Naive thymus-derived CD8-positive, alpha-beta T cell (primary cell): ENCODE measurements around the gene LEPR. TPM values are rescaled to one million over a fixed set of nuclear protein-coding genes. Genes with fewer than 3 reads are reported as not detected.

ENCODE experiments used
- ATAC-seq, 2 donors: fragments of 150-1000 bp; cut with Tn5 transposase in 1 of 2; sonication (Bioruptor Pico), chemical (Tn5 transposase) in 1 of 2; 1 replicate in 1 of 2; 2 replicates in 1 of 2; pipeline ENCODE4 v1.10.0; 2021; ENCODE audit warnings: mild to moderate bottlenecking in 2 of 2, moderate library complexity in 2 of 2
- POLR2A ChIA-PET: fragments of 350-600 bp; sonication (Branson Sonifier 250); formaldehyde crosslinking; loops from one replicate; lab custom pipeline; 2021; ENCODE audit warnings: antibody characterized with exemption; lab: Charles Lee
- DNase-seq, 10 donors: peaks; one replicate each; pipeline versions ENCODE4 v3.0.0 to v3.0.0-alpha.2; 2020 to 2022
- H3K27ac Mint-ChIP-seq, 10 donors: one replicate each; pipeline ENCODE4 v1.8.0; 2020 to 2022; ENCODE audit warnings: mild to moderate bottlenecking in 10 of 10, mixed read lengths in 10 of 10, moderate library complexity in 4 of 10, inconsistent platforms in 1 of 10
- H3K27me3 Mint-ChIP-seq, 5 donors: one replicate each; pipeline ENCODE4 v1.8.0; 2021 to 2022; ENCODE audit warnings: mixed read lengths in 5 of 5
- H3K36me3 Mint-ChIP-seq, 3 donors: one replicate each; pipeline ENCODE4 v1.8.0; 2020 to 2022; ENCODE audit warnings: mixed read lengths in 3 of 3, mild to moderate bottlenecking in 2 of 3, inconsistent platforms in 1 of 3
- H3K4me1 Mint-ChIP-seq, 4 donors: one replicate each; pipeline ENCODE4 v1.8.0; 2021 to 2022; ENCODE audit warnings: mixed read lengths in 4 of 4
- H3K4me3 Mint-ChIP-seq, 10 donors: one replicate each; pipeline ENCODE4 v1.8.0; 2020 to 2022; ENCODE audit warnings: mild to moderate bottlenecking in 10 of 10, mixed read lengths in 10 of 10, moderate library complexity in 6 of 10, inconsistent platforms in 1 of 10
- H3K9me3 Mint-ChIP-seq, 9 donors: one replicate each; pipeline ENCODE4 v1.8.0; 2020 to 2022; ENCODE audit warnings: mixed read lengths in 9 of 9, mild to moderate bottlenecking in 3 of 9, inconsistent platforms in 1 of 9, moderate library complexity in 1 of 9
- polyA plus RNA-seq, 3 donors: library from polyadenylated mRNA; unstranded; fragments of 300-500 nt; fragmentation: Illumina TruSeq; gene quantifications; one replicate each; pipeline ENCODE4 v1.2.3, GENCODE V29; 2021
- total RNA-seq, 8 experiments: library from RNA in 2 of 8; stranded (reverse) in 2 of 8; gene quantifications; one replicate each; pipeline ENCODE4 v1.2.3 and lab custom pipeline; 2021 to 2026

LEPR gene
- total and polyA plus RNA-seq, 5 experiments from 2014 or later, result 1.6 to 3.8 (median 2.4) TPM

- ATAC-seq (no peak), DNase-seq (no peak)
- H3K27ac Mint-ChIP-seq, result no peak overlapping the region
- H3K4me1 Mint-ChIP-seq, result peaks cover 0 to 1% (median 0%) of the 10 kb centered on the region in 4 donors
- POLR2A ChIA-PET, result no interaction called here
- no peaks in the 10 kb centered on the region for H3K9me3 Mint-ChIP-seq
- H3K36me3 Mint-ChIP-seq, result peaks cover 0 to 6% (median 5%) of the 10 kb centered on the region in 3 donors
- peaks cover 0 to 2% (median 0%) of the 10 kb centered on the region in 5 donors for H3K27me3 Mint-ChIP-seq
- H3K4me3 Mint-ChIP-seq, result no peak overlapping the region
Measured at GRCh38 chr1:65393928-65394327, 26.5 kb upstream of the LEPR start.

DNA sequence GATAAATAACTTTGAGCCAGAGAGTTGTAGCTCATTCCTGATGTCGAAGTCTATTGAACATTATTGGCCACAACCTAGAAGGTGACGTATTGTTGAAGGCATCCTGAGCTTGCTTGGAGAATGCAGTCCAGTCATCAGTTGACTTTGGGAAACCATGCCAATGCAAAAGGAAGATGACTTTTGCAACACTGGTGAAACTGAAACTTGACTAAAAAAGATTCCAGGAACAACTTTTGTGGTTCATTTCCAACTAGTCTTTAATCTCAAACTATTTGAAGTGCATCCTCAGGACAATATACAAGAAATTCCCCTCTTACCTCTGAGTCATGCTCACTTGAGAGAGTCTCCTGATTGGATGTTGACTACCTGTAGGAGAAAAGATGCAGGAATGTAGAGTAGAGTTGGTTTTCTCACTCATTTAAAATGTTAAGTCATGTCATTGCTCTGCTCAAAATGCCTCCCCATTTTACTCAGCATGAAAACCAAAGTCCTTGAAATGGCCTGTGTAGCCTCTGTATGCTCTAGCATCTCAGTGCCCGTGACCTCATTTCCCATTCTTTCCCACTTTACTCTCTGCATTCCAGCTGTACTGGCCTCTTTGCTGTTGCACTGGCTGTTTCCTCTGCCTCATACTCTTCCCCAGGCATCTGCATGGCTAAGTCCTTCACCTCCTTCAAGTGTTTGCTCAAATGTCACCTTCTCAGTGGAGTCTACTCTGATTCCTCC is 24.4 kb upstream of the LEPR start:
- peaks cover 0 to 8% (median 6%) of the 10 kb centered on the region in 3 donors for H3K36me3 Mint-ChIP-seq
- no peak for DNase-seq
- POLR2A ChIA-PET, result no interaction called here
- no peaks in the 10 kb centered on the region for H3K9me3 Mint-ChIP-seq
- H3K4me1 Mint-ChIP-seq, result peaks cover 0 to 1% (median 0%) of the 10 kb centered on the region in 4 donors
- no peak for ATAC-seq
- H3K27me3 Mint-ChIP-seq, result peaks cover 0 to 4% (median 0%) of the 10 kb centered on the region in 5 donors
- no peak overlapping the region for H3K4me3 Mint-ChIP-seq
- H3K27ac Mint-ChIP-seq, result peak overlapping the region in 1 of 10 donors; percentile 52

DNA sequence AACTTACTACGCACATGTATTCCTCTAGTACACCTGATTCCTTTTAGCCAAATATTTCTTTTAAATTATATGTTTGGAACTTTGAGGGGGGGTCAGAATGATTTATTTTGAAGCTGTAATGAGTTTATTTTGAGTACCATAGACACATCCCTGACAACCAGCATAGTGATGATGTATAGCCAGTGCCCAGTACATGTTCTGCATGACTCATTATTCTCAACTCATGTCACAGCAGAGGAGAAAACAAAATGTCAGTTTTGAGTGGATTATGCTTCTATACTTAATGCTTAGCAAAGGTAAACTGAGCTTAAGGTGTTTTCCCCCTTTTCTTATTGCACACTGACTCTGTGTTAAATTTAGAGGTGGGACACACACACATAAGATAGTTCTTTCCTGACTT is 22.4 kb upstream of the LEPR start:
- H3K27ac Mint-ChIP-seq, result no peak overlapping the region
- no peak overlapping the region for H3K4me3 Mint-ChIP-seq
- peaks cover 0 to 1% (median 0%) of the 10 kb centered on the region in 4 donors for H3K4me1 Mint-ChIP-seq
- ATAC-seq (no peak), DNase-seq (no peak)
- peaks cover 0 to 9% (median 7%) of the 10 kb centered on the region in 3 donors for H3K36me3 Mint-ChIP-seq
- peaks cover 0 to 4% (median 0%) of the 10 kb centered on the region in 5 donors for H3K27me3 Mint-ChIP-seq
- POLR2A ChIA-PET, result no interaction called here
- no peaks in the 10 kb centered on the region for H3K9me3 Mint-ChIP-seq

- ATAC-seq (no peak), DNase-seq (no peak)
- POLR2A ChIA-PET, result no interaction called here
- no peak overlapping the region for H3K27ac Mint-ChIP-seq
- H3K36me3 Mint-ChIP-seq, result peaks cover 0 to 9% (median 7%) of the 10 kb centered on the region in 3 donors
- H3K27me3 Mint-ChIP-seq, result peaks cover 0 to 4% (median 0%) of the 10 kb centered on the region in 5 donors
- H3K9me3 Mint-ChIP-seq, result no peaks in the 10 kb centered on the region
- no peaks in the 10 kb centered on the region for H3K4me1 Mint-ChIP-seq
- no peak overlapping the region for H3K4me3 Mint-ChIP-seq
Measured at GRCh38 chr1:65399003-65399402, 21.5 kb upstream of the LEPR start.

DNA sequence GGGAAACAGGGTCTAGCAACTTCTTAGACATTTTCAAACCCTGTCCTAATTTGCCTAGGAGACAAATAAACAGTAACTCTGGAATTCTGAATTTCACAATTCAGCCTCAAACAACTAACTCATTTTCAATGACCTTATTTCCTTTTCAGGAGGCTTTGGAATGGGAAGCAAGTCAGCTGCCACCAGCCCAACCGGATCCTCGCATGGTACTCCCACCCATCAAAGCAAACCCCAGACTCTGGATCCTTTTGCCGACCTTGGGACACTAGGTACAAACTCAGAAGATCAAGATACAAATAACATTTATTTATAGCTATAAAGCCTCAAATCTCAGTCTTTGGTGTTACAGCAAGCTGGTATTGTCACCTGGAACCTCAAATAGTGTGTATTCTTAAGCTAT is 18.9 kb upstream of the LEPR start:
- H3K36me3 Mint-ChIP-seq, result peaks cover 0 to 11% (median 10%) of the 10 kb centered on the region in 3 donors
- peaks cover 0 to 10% (median 2%) of the 10 kb centered on the region in 5 donors for H3K27me3 Mint-ChIP-seq
- no peaks in the 10 kb centered on the region for H3K4me1 Mint-ChIP-seq
- no peaks in the 10 kb centered on the region for H3K9me3 Mint-ChIP-seq
- no peak overlapping the region for H3K4me3 Mint-ChIP-seq
- DNase-seq, result no peak
- POLR2A ChIA-PET, result no interaction called here
- ATAC-seq, result no peak
- H3K27ac Mint-ChIP-seq, result no peak overlapping the region

GRCh38 chr1:65404941-65405340 is 15.5 kb upstream of the LEPR start:
- H3K4me3 Mint-ChIP-seq, result no peak overlapping the region
- peaks cover 0 to 7% (median 4%) of the 10 kb centered on the region in 5 donors for H3K27me3 Mint-ChIP-seq
- H3K27ac Mint-ChIP-seq, result no peak overlapping the region
- peaks cover 0 to 7% (median 0%) of the 10 kb centered on the region in 9 donors for H3K9me3 Mint-ChIP-seq
- no peak for DNase-seq
- POLR2A ChIA-PET, result interaction anchor here (0.5 kb wide), 1 partner anchor 34 kb away, joined by 6 read pairs; no protein-coding TSS in a partner anchor
- H3K4me1 Mint-ChIP-seq, result no peaks in the 10 kb centered on the region
- H3K36me3 Mint-ChIP-seq, result peaks cover 4 to 23% (median 20%) of the 10 kb centered on the region in 3 donors
- ATAC-seq, result no peak

DNA sequence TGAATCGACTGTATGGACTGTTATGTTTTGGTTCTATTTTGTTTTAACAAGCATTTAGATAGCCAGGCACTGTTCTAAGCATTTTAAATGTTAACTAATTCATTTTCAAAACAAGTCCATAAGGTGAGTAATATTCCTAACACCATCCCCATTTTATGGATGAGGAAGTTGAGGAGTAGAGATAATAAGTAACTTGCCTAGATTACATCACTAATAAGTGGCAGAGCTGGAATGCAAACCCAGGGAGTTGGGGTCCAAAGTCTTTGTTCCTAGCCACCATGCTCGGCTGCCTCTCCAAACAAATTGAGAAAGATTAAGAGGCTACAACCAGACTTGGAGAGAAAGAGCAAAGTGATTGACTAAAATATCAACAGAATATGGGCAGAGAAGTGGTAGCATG is 12.6 kb upstream of the LEPR start:
- ATAC-seq (no peak), DNase-seq (no peak)
- peaks cover 0 to 8% (median 0%) of the 10 kb centered on the region in 9 donors for H3K9me3 Mint-ChIP-seq
- H3K27me3 Mint-ChIP-seq, result peaks cover 0 to 13% (median 7%) of the 10 kb centered on the region in 5 donors
- POLR2A ChIA-PET, result no interaction called here
- peaks cover 11 to 24% (median 21%) of the 10 kb centered on the region in 3 donors for H3K36me3 Mint-ChIP-seq
- no peak overlapping the region for H3K27ac Mint-ChIP-seq
- no peak overlapping the region for H3K4me3 Mint-ChIP-seq
- no peaks in the 10 kb centered on the region for H3K4me1 Mint-ChIP-seq

DNA sequence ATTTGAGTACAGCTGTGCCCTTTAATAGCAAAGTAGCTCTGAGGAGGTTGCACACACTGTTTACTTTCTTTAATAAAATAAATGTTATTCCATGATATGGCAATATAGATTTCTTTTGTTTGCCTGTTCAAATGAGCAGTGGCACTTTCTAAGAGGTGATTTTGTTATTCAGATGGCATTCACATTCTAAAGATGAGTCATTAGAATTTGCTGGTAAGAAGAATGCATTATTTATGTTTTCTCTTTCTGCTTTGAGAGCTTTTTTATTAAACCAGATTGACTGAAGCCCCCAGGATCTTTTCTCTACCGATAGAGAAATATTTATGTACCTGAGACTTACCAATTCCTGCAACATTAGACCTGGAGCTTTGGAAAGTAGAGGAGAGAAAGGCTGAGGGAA is 11.2 kb upstream of the LEPR start:
- ATAC-seq (no peak), DNase-seq (no peak)
- Mint-ChIP-seq H3K36me3 (peaks cover 11 to 26% (median 21%) of the 10 kb centered on the region in 3 donors), H3K4me1 (no peaks in the 10 kb centered on the region), H3K27ac (no peak overlapping the region), H3K27me3 (peaks cover 0 to 15% (median 7%) of the 10 kb centered on the region in 5 donors), H3K9me3 (peaks cover 0 to 8% (median 0%) of the 10 kb centered on the region in 9 donors), H3K4me3 (no peak overlapping the region)
- POLR2A ChIA-PET, result no interaction called here

- Mint-ChIP-seq H3K27ac (no peak overlapping the region), H3K4me1 (no peaks in the 10 kb centered on the region), H3K9me3 (peaks cover 0 to 8% (median 0%) of the 10 kb centered on the region in 9 donors), H3K4me3 (no peak overlapping the region), H3K27me3 (peaks cover 0 to 13% (median 7%) of the 10 kb centered on the region in 5 donors), H3K36me3 (peaks cover 11 to 26% (median 21%) of the 10 kb centered on the region in 3 donors)
- DNase-seq (no peak), ATAC-seq (no peak)
- POLR2A ChIA-PET, result no interaction called here
Measured at GRCh38 chr1:65409816-65410326, 10.6 kb upstream of the LEPR start.

DNA sequence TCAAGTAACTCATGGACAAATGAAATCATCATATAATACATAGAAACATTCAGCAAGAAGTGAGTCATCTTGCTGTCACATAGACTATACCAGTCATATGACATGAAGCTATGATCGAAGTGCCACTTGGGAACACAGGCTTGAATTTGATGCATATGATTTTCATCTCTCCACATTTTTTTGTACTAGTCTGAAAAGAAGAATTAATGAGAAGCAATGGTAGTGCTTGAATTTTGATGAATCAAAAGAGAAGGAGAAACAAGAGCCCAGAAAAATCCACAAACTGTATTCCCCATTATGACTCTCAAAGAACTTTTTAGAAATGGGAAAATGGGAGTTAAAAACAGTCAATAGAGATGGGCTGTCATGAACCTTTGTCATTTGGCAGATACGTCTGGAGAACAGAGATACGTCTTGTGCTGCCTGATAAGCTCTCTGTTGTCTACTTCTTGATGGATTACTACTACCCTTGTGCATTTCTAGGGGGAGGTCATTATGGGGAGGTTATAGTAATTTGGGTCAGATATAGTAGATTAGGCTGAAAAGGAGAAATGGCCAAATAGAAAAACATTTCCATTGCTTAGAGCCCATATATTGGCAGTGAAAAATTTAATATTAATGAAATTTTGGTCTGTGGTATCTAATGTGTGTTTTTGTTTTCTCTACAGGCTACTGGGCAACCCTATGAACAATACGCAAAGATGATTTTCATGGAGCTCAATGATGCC is 8.0 kb upstream of the LEPR start:
- DNase-seq (no peak), ATAC-seq (no peak)
- Mint-ChIP-seq H3K4me1 (no peaks in the 10 kb centered on the region), H3K4me3 (no peak overlapping the region), H3K9me3 (peaks cover 0 to 8% (median 0%) of the 10 kb centered on the region in 9 donors), H3K27me3 (peaks cover 0 to 15% (median 3%) of the 10 kb centered on the region in 5 donors), H3K27ac (no peak overlapping the region), H3K36me3 (peaks cover 11 to 21% (median 19%) of the 10 kb centered on the region in 3 donors)
- POLR2A ChIA-PET, result no interaction called here

DNA sequence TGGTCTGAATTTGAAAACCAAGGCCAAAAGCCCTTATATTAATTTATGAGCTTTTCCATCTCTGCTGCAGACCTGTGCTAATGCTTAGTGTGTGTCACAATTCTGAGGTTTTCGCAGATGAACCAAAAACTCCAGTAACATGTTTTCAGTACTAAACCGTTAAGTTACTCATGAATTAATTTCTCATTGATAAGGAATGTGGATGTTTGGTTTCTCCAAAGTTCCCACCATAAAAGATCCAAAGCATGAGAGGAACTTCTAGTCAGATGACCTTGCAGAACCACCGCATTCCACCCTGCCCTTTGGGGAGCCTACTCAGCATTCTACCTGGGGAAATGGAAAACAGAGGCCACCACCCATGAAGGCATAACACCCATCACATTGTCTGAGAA is 7.5 kb upstream of the LEPR start:
- ATAC-seq (no peak), DNase-seq (no peak)
- Mint-ChIP-seq H3K27ac (no peak overlapping the region), H3K9me3 (peaks cover 0 to 8% (median 0%) of the 10 kb centered on the region in 9 donors), H3K4me1 (no peaks in the 10 kb centered on the region), H3K27me3 (peaks cover 0 to 15% (median 3%) of the 10 kb centered on the region in 5 donors), H3K36me3 (peaks cover 11 to 21% (median 17%) of the 10 kb centered on the region in 3 donors), H3K4me3 (no peak overlapping the region)
- POLR2A ChIA-PET, result no interaction called here

GRCh38 chr1:65414538-65414937 is 5.9 kb upstream of the LEPR start:
- peaks cover 2 to 9% (median 9%) of the 10 kb centered on the region in 4 donors for H3K4me1 Mint-ChIP-seq
- no peak overlapping the region for H3K27ac Mint-ChIP-seq
- DNase-seq (no peak), ATAC-seq (no peak)
- H3K9me3 Mint-ChIP-seq, result peaks cover 0 to 5% (median 0%) of the 10 kb centered on the region in 9 donors
- POLR2A ChIA-PET, result no interaction called here
- H3K36me3 Mint-ChIP-seq, result peaks cover 7 to 13% (median 11%) of the 10 kb centered on the region in 3 donors
- H3K4me3 Mint-ChIP-seq, result no peak overlapping the region
- H3K27me3 Mint-ChIP-seq, result peaks cover 0 to 13% (median 3%) of the 10 kb centered on the region in 5 donors

GRCh38 chr1:65416767-65417166 is 3.7 kb upstream of the LEPR start:
- Mint-ChIP-seq H3K27me3 (peaks cover 0 to 6% (median 0%) of the 10 kb centered on the region in 5 donors), H3K27ac (no peak overlapping the region), H3K9me3 (no peaks in the 10 kb centered on the region), H3K4me3 (no peak overlapping the region), H3K36me3 (peaks cover 0 to 2% (median 0%) of the 10 kb centered on the region in 3 donors), H3K4me1 (peaks cover 5 to 16% (median 14%) of the 10 kb centered on the region in 4 donors)
- DNase-seq, result no peak
- POLR2A ChIA-PET, result no interaction called here
- ATAC-seq, result no peak
